Measurements from ENCODE around the gene SECISBP2.
"Not testable (repeated sequence)": the region's sequence is repeated elsewhere in the genome, so short reads cannot be mapped to it uniquely, and the experiment has no call there.

Gene SECISBP2

GRCh38 chr9:89276040-89276439 lies 42.3 kb upstream of the SECISBP2 start:
- H3K14ac ChIP-seq (ENCODE audit: low read length); H3K23ac ChIP-seq (ENCODE audit: low read depth, low read length, poor library complexity); H3K4ac ChIP-seq (ENCODE audit: low read length); H2AFZ ChIP-seq (ENCODE audit: low read length); H4K8ac ChIP-seq (ENCODE audit: low read depth, low read length); H3K4me3 ChIP-seq (ENCODE audit: low read length in 2 of 2); H2BK120ac ChIP-seq (ENCODE audit: low read depth, low read length); H3K79me1 ChIP-seq (ENCODE audit: low read depth, low read length); H2BK12ac ChIP-seq (ENCODE audit: low read length); H3K36me3 ChIP-seq (replicated peaks in 1 of 2; ENCODE audit: control insufficient read depth in 2 of 2, insufficient read depth in 2 of 2, low read length in 2 of 2); H3K18ac ChIP-seq (ENCODE audit: low read length); H3K4me2 ChIP-seq (ENCODE audit: insufficient read depth, low read length, poor library complexity, severe bottlenecking); H3K4me1 ChIP-seq (ENCODE audit: control insufficient read depth in 2 of 2, insufficient read depth in 1 of 2, low read depth in 1 of 2, low read length in 2 of 2); H3K27me3 ChIP-seq (ENCODE audit: control insufficient read depth in 3 of 3, insufficient read depth in 3 of 3, low read depth in 1 of 3, low read length in 3 of 3); H3K27ac ChIP-seq (replicated peaks; ENCODE audit: low read length); H2BK5ac ChIP-seq (ENCODE audit: low read length); DNase-seq (ENCODE audit: low spot score); H2BK15ac ChIP-seq (ENCODE audit: low read length); H3K9ac ChIP-seq (ENCODE audit: low read depth, low read length, poor library complexity); H2AK5ac ChIP-seq (ENCODE audit: low read depth, low read length); H4K91ac ChIP-seq (ENCODE audit: low read depth, low read length, poor library complexity): not testable (repeated sequence)
- WGBS, 2 donors (ENCODE audit: extremely low coverage in 2 of 2, insufficient read length in 2 of 2, insufficient replicate concordance in 1 of 2) = no CpG with 5 or more reads among the region's 2 CpGs
- peaks cover 3 to 44% of the 10 kb centered on the region in 2 donors for H3K9me3 ChIP-seq (replicated peaks in 1 of 2; ENCODE audit: control insufficient read depth in 2 of 2, insufficient read depth in 1 of 2, low read depth in 1 of 2, low read length in 2 of 2)

GRCh38 chr9:89277043-89277442 lies 41.3 kb upstream of the SECISBP2 start:
- H3K4ac ChIP-seq (ENCODE audit: low read length) = no peak overlapping the region
- no peak overlapping the region for H2AK5ac ChIP-seq (ENCODE audit: low read depth, low read length)
- no peaks in the 10 kb centered on the region for H3K27me3 ChIP-seq (ENCODE audit: control insufficient read depth in 3 of 3, insufficient read depth in 3 of 3, low read depth in 1 of 3, low read length in 3 of 3)
- H3K27ac ChIP-seq (replicated peaks; ENCODE audit: low read length) = no peak overlapping the region
- no peak overlapping the region for H2BK12ac ChIP-seq (ENCODE audit: low read length)
- no peak overlapping the region for H2AFZ ChIP-seq (ENCODE audit: low read length)
- whole genome bisulfite sequencing, 2 donors (ENCODE audit: extremely low coverage in 2 of 2, insufficient read length in 2 of 2, insufficient replicate concordance in 1 of 2) = no CpG with 5 or more reads among the region's 2 CpGs
- no peak overlapping the region for H3K14ac ChIP-seq (ENCODE audit: low read length)
- no peak for DNase-seq (ENCODE audit: low spot score)
- H3K4me1 ChIP-seq (ENCODE audit: control insufficient read depth in 2 of 2, insufficient read depth in 1 of 2, low read depth in 1 of 2, low read length in 2 of 2) = no peaks in the 10 kb centered on the region
- no peak overlapping the region for H3K9ac ChIP-seq (ENCODE audit: low read depth, low read length, poor library complexity)
- no peak overlapping the region for H2BK120ac ChIP-seq (ENCODE audit: low read depth, low read length)
- H3K23ac ChIP-seq (ENCODE audit: low read depth, low read length, poor library complexity) = no peak overlapping the region
- no peak overlapping the region for H2BK15ac ChIP-seq (ENCODE audit: low read length)
- H3K4me3 ChIP-seq (ENCODE audit: low read length in 2 of 2) = no peak overlapping the region
- no peak overlapping the region for H4K8ac ChIP-seq (ENCODE audit: low read depth, low read length)
- H3K18ac ChIP-seq (ENCODE audit: low read length) = no peak overlapping the region
- H3K79me1 ChIP-seq (ENCODE audit: low read depth, low read length) = no peaks in the 10 kb centered on the region
- no peak overlapping the region for H2BK5ac ChIP-seq (ENCODE audit: low read length)
- no peak overlapping the region for H3K4me2 ChIP-seq (ENCODE audit: insufficient read depth, low read length, poor library complexity, severe bottlenecking)
- peaks cover 0 to 3% of the 10 kb centered on the region in 2 donors for H3K36me3 ChIP-seq (replicated peaks in 1 of 2; ENCODE audit: control insufficient read depth in 2 of 2, insufficient read depth in 2 of 2, low read length in 2 of 2)
- H3K9me3 ChIP-seq (replicated peaks in 1 of 2; ENCODE audit: control insufficient read depth in 2 of 2, insufficient read depth in 1 of 2, low read depth in 1 of 2, low read length in 2 of 2) = peaks cover 3 to 44% of the 10 kb centered on the region in 2 donors
- H4K91ac ChIP-seq (ENCODE audit: low read depth, low read length, poor library complexity) = no peak overlapping the region

GRCh38 chr9:89277454-89277853 lies 40.8 kb upstream of the SECISBP2 start:
- H3K14ac ChIP-seq (ENCODE audit: low read length) = no peak overlapping the region
- no peak overlapping the region for H3K4me2 ChIP-seq (ENCODE audit: insufficient read depth, low read length, poor library complexity, severe bottlenecking)
- H3K4me1 ChIP-seq (ENCODE audit: control insufficient read depth in 2 of 2, insufficient read depth in 1 of 2, low read depth in 1 of 2, low read length in 2 of 2) = no peaks in the 10 kb centered on the region
- H3K9me3 ChIP-seq (replicated peaks in 1 of 2; ENCODE audit: control insufficient read depth in 2 of 2, insufficient read depth in 1 of 2, low read depth in 1 of 2, low read length in 2 of 2) = peaks cover 3 to 44% of the 10 kb centered on the region in 2 donors
- H3K79me1 ChIP-seq (ENCODE audit: low read depth, low read length) = no peaks in the 10 kb centered on the region
- no peak overlapping the region for H2AFZ ChIP-seq (ENCODE audit: low read length)
- H2BK5ac ChIP-seq (ENCODE audit: low read length) = no peak overlapping the region
- H2BK120ac ChIP-seq (ENCODE audit: low read depth, low read length) = no peak overlapping the region
- no peak overlapping the region for H2AK5ac ChIP-seq (ENCODE audit: low read depth, low read length)
- no peaks in the 10 kb centered on the region for H3K27me3 ChIP-seq (ENCODE audit: control insufficient read depth in 3 of 3, insufficient read depth in 3 of 3, low read depth in 1 of 3, low read length in 3 of 3)
- H3K4me3 ChIP-seq (ENCODE audit: low read length in 2 of 2) = no peak overlapping the region
- H4K8ac ChIP-seq (ENCODE audit: low read depth, low read length) = no peak overlapping the region
- no peak overlapping the region for H3K27ac ChIP-seq (replicated peaks; ENCODE audit: low read length)
- H3K36me3 ChIP-seq (replicated peaks in 1 of 2; ENCODE audit: control insufficient read depth in 2 of 2, insufficient read depth in 2 of 2, low read length in 2 of 2) = peaks cover 0 to 3% of the 10 kb centered on the region in 2 donors
- DNase-seq (ENCODE audit: low spot score) = no peak
- H4K91ac ChIP-seq (ENCODE audit: low read depth, low read length, poor library complexity) = no peak overlapping the region
- no peak overlapping the region for H3K9ac ChIP-seq (ENCODE audit: low read depth, low read length, poor library complexity)
- H3K4ac ChIP-seq (ENCODE audit: low read length) = no peak overlapping the region
- no peak overlapping the region for H2BK12ac ChIP-seq (ENCODE audit: low read length)
- H3K23ac ChIP-seq (ENCODE audit: low read depth, low read length, poor library complexity) = no peak overlapping the region
- H2BK15ac ChIP-seq (ENCODE audit: low read length) = no peak overlapping the region
- no peak overlapping the region for H3K18ac ChIP-seq (ENCODE audit: low read length)

GRCh38 chr9:89278551-89278950 lies 39.7 kb upstream of the SECISBP2 start:
- H3K9ac ChIP-seq (ENCODE audit: low read depth, low read length, poor library complexity) = no peak overlapping the region
- peaks cover 0 to 3% of the 10 kb centered on the region in 2 donors for H3K36me3 ChIP-seq (replicated peaks in 1 of 2; ENCODE audit: control insufficient read depth in 2 of 2, insufficient read depth in 2 of 2, low read length in 2 of 2)
- no peak overlapping the region for H3K14ac ChIP-seq (ENCODE audit: low read length)
- H2AK5ac ChIP-seq (ENCODE audit: low read depth, low read length) = no peak overlapping the region
- no peak overlapping the region for H2BK120ac ChIP-seq (ENCODE audit: low read depth, low read length)
- WGBS, 2 donors (ENCODE audit: extremely low coverage in 2 of 2, insufficient read length in 2 of 2, insufficient replicate concordance in 1 of 2) = no CpG with 5 or more reads among the region's 2 CpGs
- H3K18ac ChIP-seq (ENCODE audit: low read length) = no peak overlapping the region
- H2BK12ac ChIP-seq (ENCODE audit: low read length) = no peak overlapping the region
- no peak overlapping the region for H2BK15ac ChIP-seq (ENCODE audit: low read length)
- H3K4me1 ChIP-seq (ENCODE audit: control insufficient read depth in 2 of 2, insufficient read depth in 1 of 2, low read depth in 1 of 2, low read length in 2 of 2) = no peaks in the 10 kb centered on the region
- H3K4me3 ChIP-seq (ENCODE audit: low read length in 2 of 2) = no peak overlapping the region
- H3K4me2 ChIP-seq (ENCODE audit: insufficient read depth, low read length, poor library complexity, severe bottlenecking) = no peak overlapping the region
- no peak overlapping the region for H4K91ac ChIP-seq (ENCODE audit: low read depth, low read length, poor library complexity)
- DNase-seq (ENCODE audit: low spot score) = no peak
- no peaks in the 10 kb centered on the region for H3K79me1 ChIP-seq (ENCODE audit: low read depth, low read length)
- peaks cover 3 to 34% of the 10 kb centered on the region in 2 donors for H3K9me3 ChIP-seq (replicated peaks in 1 of 2; ENCODE audit: control insufficient read depth in 2 of 2, insufficient read depth in 1 of 2, low read depth in 1 of 2, low read length in 2 of 2)
- no peaks in the 10 kb centered on the region for H3K27me3 ChIP-seq (ENCODE audit: control insufficient read depth in 3 of 3, insufficient read depth in 3 of 3, low read depth in 1 of 3, low read length in 3 of 3)
- H2BK5ac ChIP-seq (ENCODE audit: low read length) = no peak overlapping the region
- H2AFZ ChIP-seq (ENCODE audit: low read length) = no peak overlapping the region
- H3K23ac ChIP-seq (ENCODE audit: low read depth, low read length, poor library complexity) = no peak overlapping the region
- H4K8ac ChIP-seq (ENCODE audit: low read depth, low read length) = no peak overlapping the region
- H3K27ac ChIP-seq (replicated peaks; ENCODE audit: low read length) = no peak overlapping the region
- H3K4ac ChIP-seq (ENCODE audit: low read length) = no peak overlapping the region
